HG02885 (cell line): ENCODE measurements around the gene ZNF217.
"Not testable (repeated sequence)": the region's sequence is repeated elsewhere in the genome, so short reads cannot be mapped to it uniquely, and the experiment has no call there.

Source experiments
- ATAC-seq: cut with Tn5 transposase; IDR thresholded peaks from one replicate; pipeline ENCODE4 v1.9.1; 2021; ENCODE audit warnings: mild to moderate bottlenecking; ENCODE audit not compliant: unreplicated experiment, poor library complexity

Gene ZNF217

DNA sequence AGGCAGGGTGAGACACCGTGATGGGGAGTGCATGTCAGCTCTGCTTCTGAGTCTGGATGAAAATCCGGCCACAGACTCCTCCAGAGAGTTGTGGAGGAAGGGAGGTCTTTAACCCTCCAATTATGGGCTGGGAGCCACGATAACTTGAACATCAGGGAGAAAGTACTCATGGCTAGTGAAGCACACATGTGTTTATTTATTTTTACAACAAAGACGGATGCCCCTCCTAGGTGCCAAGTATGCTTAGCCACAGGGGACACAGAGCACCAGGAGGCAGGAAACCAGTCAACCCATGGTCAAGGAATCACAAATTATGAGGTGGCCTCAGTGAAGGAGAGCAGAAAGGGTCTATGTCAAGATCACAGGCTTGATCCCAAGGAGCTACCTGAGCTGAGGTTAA, 54.1 kb downstream of the ZNF217 start:
- no peak for ATAC-seq

DNA sequence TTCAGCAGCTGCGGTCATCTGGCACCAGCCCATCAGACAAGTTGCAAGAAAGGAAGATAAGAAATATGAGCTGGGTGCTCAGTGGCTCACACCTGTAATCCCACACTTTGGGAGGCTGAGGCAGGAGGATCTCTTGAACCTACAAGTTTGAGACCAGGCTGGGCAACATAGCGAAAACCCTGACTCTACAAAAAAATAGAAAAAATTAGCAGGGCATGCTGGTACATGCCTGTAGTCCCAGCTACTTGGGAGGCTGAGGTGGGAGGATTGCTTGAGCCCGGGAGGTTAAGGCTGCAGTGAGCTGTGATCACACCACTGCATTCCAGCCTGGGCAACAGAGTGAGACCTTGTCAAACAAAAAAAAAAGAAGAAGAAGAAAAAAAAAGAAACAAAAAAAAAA, 57.3 kb downstream of the ZNF217 start:
- ATAC-seq = not testable (repeated sequence)

DNA sequence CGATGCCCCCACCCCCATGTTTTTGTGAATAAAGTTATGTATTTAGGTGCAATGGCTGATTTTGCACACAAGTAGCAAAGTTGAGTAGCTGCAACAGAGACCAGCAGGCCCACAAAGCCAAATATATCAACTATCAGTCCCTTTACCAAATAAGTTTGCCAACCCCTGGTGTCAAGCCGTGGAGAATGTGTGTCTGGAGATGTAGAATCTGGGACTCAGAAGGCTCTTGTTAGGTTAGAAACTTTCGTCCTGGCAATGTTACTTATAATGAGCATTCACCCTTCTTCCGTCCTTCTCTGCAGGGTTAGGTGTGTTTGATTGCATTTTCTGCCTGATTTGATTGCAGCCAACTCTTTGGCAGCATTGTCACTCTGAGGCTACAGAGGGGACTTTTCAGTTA, 57.8 kb downstream of the ZNF217 start:
- ATAC-seq = no peak

DNA sequence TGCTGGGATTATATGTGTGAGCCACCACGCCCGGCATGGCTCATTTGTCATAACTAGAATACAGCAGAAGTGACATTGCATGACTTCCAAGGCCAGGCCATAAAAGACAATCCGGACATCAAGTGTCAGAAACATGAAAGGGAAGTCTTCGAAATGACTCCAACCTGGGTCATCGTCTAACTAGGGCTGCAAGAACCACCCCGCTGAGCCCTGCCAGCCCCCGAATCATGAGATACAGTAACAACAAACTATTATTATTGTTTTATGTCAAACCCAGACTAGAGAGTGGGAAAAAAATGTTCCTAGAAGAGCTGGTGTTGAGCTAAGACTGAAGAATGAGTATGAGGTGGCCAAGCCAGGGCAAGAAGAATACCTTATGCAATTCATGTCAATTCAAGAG, 59.6 kb downstream of the ZNF217 start:
- no peak for ATAC-seq

DNA sequence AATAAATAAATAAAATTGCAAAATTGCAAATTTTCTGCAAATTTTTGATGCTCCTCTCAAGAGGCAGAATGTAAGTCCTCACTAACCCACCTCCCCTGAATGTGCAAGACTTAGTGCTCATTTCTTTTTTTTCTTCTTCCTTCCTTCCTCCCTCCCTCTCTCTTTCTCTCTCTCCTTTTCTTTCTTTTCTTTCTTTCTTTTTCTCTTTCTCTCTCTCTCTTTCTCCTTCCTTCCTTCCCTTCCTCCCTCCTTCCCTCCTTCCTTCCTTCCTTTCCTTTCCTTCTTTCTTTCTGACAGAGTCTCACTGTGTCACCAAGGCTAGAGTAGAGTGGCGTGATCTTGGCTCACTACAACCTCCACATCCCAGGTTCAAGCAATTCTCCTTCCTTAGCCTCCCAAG, 60.1 kb downstream of the ZNF217 start:
- no peak for ATAC-seq

DNA sequence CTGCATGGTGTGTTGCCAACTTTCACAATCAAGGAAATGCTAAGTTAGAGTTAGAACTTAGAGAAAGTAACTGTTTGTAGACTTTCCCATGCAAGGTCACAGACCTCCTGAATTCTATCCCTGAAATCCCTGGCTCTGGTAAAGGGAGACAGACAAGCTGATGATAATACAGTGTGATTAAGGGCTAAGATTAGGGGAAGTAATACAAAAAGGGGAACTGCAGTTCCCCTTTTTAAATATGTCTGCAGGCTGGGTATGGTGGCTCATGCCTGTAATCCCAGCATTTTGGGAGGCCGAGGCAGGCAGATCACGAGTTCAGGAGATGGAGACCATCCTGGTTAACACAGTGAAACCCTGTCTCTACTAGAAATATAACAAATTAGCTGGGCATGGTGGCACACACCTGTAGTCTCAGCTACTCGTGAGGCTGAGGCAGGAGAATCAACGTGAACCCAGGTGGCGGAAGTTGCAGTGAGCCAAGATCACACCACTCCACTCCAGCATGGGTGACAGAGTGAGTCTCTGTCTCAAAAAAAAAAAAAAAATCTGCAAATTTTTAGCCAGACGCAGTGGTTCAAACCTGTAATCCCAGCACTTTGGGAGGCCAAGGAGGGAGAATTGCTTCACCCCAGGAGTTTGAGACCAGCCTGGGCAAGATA, 60.9 kb downstream of the ZNF217 start:
- ATAC-seq = not testable (repeated sequence)

DNA sequence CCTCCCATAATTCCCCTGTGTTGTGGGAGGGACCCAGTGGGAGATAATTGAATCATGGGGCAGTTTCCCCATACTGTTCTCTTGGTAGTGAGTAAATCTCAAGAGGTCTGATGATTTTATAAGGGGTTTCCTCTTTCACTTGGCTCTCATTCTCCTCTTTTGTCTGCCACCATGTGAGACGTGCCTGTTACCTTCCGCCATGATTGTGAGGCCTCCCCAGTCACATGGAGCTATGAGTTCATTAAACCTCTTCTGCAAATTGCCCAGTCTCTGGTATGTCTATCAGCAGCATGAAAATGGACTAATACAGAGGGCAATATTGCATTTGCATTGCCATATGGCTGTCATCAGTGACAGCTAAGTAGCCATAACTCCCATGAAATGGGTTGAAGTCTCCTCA, 63.2 kb downstream of the ZNF217 start:
- ATAC-seq = no peak

DNA sequence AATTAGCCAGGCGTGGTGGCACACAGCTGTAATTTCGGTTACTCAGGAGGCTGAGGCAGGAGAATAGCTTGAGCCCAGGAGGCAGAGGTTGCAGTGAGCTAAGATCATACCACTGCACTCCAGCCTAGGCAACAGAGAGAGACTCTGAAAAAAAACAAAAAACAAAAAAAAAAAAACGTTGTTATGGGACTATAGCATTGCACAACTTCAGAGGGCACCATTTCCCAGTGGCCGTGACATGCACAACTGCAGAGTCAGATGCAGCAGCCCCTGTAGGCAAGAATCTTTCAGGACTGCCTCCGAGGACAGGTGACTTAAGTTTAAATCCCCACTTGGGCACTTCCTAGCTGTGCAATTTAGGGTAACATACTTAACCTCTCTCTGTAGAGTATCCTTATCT, 64.0 kb downstream of the ZNF217 start:
- ATAC-seq = no peak

DNA sequence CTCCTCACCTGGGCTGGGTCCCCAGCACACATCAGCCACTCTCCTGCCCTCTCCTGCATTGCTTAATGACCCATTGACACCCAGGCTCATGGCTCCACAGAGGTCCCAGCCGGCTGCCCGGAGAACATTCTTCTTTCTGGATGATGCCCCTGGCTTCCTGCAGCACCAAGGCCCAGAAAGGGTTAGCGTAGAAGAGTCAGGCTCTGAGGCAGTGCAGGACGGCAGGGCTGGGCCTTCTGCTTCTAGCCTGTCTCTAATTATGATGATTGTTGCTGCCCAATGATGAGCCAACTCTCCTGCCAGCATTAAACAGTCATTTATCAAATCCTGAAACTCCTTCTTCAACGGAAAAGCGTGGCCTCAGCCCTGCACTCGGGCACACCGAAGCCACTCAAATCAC, 66.4 kb downstream of the ZNF217 start:
- no peak for ATAC-seq

DNA sequence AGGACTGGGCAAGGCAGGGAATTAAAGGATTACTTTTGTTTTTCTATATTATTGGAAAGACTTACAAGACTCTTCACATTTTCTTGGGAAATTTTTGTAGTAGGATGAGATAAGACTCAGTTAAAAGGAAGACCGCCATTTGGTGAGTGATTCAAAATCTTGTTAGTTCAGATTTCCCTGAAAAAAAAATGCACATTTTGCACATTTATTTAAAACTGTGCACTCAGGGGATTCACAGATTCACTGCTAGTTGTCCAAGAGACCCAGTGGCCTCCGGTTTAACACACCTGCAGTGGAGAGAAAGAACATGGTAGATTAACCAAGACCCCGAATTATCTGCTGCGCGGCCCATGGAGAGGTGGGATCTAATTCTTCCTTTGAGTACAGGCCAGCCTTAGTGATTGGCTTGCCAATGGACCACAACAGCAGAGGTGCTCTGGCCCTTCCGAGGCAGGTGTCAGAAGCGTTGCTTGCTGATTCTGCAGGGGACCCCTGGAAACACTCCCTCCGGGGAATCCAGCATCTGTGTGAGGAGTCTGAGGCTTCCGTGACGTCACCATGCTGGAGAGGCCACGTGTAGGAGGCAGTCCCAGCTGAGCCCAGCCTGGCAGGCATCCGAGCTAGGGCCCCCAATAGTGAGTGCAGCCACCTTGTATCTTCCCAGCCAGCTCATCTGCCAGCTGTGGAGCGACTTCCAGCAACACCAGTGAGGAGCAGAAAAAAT, 68.9 kb downstream of the ZNF217 start:
- no peak for ATAC-seq

DNA sequence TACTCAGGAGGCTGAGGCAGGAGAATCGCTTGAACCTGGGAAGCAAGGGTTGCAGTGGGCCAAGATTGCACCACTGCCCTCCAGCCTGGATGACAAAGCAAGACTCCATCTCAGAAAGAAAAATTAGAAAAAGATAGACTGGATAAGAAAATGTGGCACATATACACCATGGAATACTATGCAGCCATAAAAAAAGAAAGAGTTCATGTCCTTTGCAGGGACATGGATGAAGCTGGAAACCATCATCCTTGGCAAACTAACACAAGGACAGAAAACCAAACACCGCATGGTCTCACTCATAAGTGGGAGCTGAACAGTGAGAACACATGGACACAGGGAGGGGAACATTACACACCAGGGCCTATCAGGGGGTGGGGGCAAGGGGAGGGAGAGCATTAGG, 70.0 kb downstream of the ZNF217 start:
- not testable (repeated sequence) for ATAC-seq

DNA sequence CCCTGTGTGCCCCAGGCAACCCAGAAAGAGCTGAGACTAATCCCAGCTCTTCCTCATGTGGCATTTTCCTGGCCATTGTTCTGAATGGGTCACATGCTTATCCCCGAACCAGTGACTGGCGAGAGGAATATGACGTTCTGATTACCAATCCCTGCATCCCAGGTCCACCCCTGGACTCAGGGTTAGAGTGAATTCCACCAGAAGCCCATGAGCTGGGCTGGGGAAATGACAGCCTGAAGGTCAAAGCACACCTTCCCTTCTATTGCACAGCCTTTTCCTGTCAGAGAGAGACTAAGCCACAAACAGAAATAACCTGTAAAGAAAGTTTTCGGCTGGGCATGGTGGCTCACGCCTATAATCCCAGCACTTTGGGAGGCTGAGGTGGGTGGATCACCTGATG, 70.9 kb downstream of the ZNF217 start:
- ATAC-seq = no peak

DNA sequence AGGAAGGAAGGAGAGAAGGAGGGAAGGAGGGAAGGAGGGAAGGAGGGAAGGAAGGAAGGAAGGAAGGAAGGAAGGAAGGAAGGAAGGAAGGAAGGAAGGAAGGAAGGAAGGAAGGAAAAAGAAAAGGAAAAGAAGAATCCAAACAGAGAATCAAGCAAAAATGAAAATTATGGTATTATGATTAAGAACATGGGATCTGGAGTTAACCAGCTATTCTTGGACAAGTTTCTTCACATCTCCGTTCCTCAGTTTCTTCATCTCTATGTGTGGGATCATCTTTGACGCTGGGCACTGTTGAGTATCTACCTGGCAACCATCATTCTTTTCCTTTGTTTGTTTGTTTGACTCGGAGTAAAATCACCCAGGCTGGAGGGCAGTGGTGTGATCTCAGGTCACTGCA, 71.6 kb downstream of the ZNF217 start:
- ATAC-seq = no peak

DNA sequence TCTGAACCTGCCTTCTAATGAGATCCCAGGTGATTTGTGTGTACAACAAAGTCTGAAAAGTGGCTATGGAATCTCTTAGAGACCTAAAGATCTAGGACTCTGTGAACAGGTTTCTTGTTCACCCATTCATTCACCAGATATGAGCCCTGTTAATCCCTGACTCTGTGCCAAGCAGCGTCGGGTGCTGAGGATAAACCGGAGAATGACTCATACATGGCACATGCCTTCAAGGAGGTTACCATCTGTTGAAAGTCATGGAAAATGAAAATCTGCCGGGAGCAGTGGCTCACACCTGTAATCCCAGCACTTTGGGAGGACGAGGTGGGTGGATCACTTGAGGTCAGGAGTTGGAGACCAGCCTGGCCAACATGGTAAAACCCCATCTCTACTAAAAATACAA, 72.2 kb downstream of the ZNF217 start:
- not testable (repeated sequence) for ATAC-seq

DNA sequence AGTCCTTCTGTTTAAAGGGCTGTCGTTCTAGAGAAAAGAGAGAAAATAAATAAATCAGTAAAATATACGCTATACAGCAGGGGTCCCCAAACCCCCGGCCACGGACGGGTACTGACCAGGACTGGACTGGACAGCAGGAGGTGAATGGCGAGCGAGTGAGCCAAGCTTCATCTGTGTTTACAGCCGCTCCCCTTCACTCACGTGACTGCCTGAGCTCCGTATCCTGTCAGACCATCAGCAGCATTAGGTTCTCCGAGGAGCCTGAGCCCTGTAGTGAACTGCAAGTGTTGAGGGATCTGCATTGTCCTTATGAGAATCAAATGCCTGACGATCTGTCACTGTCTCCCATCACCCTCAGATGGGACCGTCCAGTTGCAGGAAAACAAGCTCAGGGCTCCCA, 76.5 kb downstream of the ZNF217 start:
- no peak for ATAC-seq
